ENCODE data around the gene PSMD13. TPM values are rescaled to one million over a fixed set of nuclear protein-coding genes. Genes with fewer than 3 reads are reported as not detected.

PSMD13 gene
- total and polyA plus RNA-seq, 2 of the 13 experiments (the other 11 are each of a cell fraction or from before 2014, with no cell fraction given), result 83.0 to 117 TPM

DNA sequence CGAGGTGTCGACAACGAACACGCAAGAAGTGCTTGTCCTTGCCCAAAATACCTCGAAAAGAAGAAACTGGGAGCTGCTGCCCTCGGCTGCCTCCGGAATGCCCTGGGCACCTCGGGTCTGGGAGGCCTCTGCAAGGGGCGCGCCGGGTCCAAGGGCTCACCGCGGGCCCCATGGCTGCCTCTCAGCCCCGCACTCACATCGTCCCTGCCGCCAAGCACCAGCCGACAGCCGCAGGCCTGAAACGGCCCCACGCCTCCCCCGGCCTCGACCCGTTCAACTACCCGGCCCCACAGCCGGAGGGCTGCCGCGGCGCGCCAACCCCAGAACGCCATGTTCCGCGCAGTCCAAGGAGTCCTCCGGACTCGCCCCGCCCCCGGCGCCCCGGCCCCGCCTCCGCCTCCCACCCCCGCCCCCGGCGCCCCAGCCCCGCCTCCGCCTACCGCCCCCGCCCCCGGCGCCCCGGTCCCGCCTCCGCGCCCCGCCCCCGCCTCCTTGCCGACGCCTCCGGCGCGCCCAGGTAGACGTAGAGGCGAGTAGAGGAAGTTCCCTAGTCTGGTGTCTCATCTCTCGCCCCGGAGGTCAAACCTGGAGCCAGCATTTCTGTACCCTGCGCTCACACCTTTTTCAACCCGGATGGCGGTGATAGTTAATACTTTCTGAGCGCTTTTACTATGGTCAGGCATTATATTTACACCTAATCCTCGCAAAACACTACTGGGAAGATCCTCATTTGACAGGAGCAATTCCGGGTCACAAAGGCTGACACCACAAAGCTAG is 591 bp upstream of the PSMD13 start, which contains the start of gene SIRT3 (continued):
- TF ChIP-seq ZNF7 (CRISPR knock-in tag; IDR thresholded peaks at IDR 0.05) (no peak), ZNF383 (CRISPR knock-in tag; IDR thresholded peaks at IDR 0.05; ENCODE audit: borderline replicate concordance) (no peak), SYNCRIP (IDR thresholded peaks at IDR 0.05; ENCODE audit: insufficient read depth, low read depth, low read length) (no peak), GZF1 (CRISPR knock-in tag; IDR thresholded peaks at IDR 0.05) (no peak; the same call in none of the 2 replicates), ZNF235 (CRISPR knock-in tag; IDR thresholded peaks at IDR 0.05; ENCODE audit: borderline replicate concordance) (no peak), KDM2A (CRISPR knock-in tag; IDR thresholded peaks at IDR 0.05; ENCODE audit: borderline replicate concordance, low read depth) (no peak), ZNF569 (CRISPR knock-in tag; IDR thresholded peaks at IDR 0.05; ENCODE audit: borderline replicate concordance) (no peak), PHF5A (CRISPR knock-in tag; IDR thresholded peaks at IDR 0.05; ENCODE audit: low read depth, unreplicated experiment) (peak; percentile 23), ZNF766 (CRISPR knock-in tag; IDR thresholded peaks at IDR 0.05; ENCODE audit: borderline replicate concordance) (0 out of 2 replicates have a peak, but pooled peaks have one; percentile 33), JUND (CRISPR knock-in tag; IDR thresholded peaks at IDR 0.05) (no peak)
- TF ChIP-seq, protein P1, sequence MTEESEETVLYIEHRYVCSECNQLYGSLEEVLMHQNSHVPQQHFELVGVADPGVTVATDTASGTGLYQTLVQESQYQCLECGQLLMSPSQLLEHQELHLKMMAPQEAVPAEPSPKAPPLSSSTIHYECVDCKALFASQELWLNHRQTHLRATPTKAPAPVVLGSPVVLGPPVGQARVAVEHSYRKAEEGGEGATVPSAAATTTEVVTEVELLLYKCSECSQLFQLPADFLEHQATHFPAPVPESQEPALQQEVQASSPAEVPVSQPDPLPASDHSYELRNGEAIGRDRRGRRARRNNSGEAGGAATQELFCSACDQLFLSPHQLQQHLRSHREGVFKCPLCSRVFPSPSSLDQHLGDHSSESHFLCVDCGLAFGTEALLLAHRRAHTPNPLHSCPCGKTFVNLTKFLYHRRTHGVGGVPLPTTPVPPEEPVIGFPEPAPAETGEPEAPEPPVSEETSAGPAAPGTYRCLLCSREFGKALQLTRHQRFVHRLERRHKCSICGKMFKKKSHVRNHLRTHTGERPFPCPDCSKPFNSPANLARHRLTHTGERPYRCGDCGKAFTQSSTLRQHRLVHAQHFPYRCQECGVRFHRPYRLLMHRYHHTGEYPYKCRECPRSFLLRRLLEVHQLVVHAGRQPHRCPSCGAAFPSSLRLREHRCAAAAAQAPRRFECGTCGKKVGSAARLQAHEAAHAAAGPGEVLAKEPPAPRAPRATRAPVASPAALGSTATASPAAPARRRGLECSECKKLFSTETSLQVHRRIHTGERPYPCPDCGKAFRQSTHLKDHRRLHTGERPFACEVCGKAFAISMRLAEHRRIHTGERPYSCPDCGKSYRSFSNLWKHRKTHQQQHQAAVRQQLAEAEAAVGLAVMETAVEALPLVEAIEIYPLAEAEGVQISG (CRISPR knock-in tag; IDR thresholded peaks at IDR 0.05), result no peak; the same call in 1 of the 2 replicates
- TF ChIP-seq, protein P2, sequence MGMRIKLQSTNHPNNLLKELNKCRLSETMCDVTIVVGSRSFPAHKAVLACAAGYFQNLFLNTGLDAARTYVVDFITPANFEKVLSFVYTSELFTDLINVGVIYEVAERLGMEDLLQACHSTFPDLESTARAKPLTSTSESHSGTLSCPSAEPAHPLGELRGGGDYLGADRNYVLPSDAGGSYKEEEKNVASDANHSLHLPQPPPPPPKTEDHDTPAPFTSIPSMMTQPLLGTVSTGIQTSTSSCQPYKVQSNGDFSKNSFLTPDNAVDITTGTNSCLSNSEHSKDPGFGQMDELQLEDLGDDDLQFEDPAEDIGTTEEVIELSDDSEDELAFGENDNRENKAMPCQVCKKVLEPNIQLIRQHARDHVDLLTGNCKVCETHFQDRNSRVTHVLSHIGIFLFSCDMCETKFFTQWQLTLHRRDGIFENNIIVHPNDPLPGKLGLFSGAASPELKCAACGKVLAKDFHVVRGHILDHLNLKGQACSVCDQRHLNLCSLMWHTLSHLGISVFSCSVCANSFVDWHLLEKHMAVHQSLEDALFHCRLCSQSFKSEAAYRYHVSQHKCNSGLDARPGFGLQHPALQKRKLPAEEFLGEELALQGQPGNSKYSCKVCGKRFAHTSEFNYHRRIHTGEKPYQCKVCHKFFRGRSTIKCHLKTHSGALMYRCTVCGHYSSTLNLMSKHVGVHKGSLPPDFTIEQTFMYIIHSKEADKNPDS (CRISPR knock-in tag; IDR thresholded peaks at IDR 0.05), result no peak
- TF ChIP-seq, protein P3, sequence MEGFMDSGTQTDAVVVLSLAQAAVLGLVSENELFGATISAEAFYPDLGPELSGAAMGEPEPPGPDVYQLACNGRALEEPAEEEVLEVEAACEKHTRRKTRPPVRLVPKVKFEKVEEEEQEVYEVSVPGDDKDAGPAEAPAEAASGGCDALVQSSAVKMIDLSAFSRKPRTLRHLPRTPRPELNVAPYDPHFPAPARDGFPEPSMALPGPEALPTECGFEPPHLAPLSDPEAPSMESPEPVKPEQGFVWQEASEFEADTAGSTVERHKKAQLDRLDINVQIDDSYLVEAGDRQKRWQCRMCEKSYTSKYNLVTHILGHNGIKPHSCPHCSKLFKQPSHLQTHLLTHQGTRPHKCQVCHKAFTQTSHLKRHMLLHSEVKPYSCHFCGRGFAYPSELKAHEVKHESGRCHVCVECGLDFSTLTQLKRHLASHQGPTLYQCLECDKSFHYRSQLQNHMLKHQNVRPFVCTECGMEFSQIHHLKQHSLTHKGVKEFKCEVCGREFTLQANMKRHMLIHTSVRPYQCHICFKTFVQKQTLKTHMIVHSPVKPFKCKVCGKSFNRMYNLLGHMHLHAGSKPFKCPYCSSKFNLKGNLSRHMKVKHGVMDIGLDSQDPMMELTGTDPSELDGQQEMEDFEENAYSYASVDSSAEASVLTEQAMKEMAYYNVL (CRISPR knock-in tag; IDR thresholded peaks at IDR 0.05; ENCODE audit: borderline replicate concordance), result 0 out of 2 replicates have a peak, but pooled peaks have one; percentile 10
- TF ChIP-seq, protein P4, sequence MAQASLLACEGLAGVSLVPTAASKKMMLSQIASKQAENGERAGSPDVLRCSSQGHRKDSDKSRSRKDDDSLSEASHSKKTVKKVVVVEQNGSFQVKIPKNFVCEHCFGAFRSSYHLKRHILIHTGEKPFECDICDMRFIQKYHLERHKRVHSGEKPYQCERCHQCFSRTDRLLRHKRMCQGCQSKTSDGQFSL (CRISPR knock-in tag; IDR thresholded peaks at IDR 0.05), result no peak
- TF ChIP-seq, protein P5, sequence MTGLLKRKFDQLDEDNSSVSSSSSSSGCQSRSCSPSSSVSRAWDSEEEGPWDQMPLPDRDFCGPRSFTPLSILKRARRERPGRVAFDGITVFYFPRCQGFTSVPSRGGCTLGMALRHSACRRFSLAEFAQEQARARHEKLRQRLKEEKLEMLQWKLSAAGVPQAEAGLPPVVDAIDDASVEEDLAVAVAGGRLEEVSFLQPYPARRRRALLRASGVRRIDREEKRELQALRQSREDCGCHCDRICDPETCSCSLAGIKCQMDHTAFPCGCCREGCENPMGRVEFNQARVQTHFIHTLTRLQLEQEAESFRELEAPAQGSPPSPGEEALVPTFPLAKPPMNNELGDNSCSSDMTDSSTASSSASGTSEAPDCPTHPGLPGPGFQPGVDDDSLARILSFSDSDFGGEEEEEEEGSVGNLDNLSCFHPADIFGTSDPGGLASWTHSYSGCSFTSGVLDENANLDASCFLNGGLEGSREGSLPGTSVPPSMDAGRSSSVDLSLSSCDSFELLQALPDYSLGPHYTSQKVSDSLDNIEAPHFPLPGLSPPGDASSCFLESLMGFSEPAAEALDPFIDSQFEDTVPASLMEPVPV (CRISPR knock-in tag; IDR thresholded peaks at IDR 0.05), result peak; percentile 76; the same call in 1 of the 2 replicates

Data from HepG2 (cell line).